Memory B cell (primary cell): ENCODE results near the gene PPP4R3B.
A peak's percentile ranks its signal among the peaks of the same experiment; 100 is the strongest.
"Not testable (repeated sequence)": the region's sequence is repeated elsewhere in the genome, so short reads cannot be mapped to it uniquely, and the experiment has no call there.

Experiments used
- ATAC-seq: fragments of 150-1000 bp; cut with Tn5 transposase; 2 replicates; pipeline ENCODE4 v1.10.0; 2021; ENCODE audit warnings: low read depth, mild to moderate bottlenecking, moderate library complexity
- DNase-seq, 2 donors: peaks; one replicate each; pipeline ENCODE4 v3.0.0; 2022; ENCODE audit warnings: low spot score in 2 of 2
- H3K27ac Mint-ChIP-seq: one replicate; pipeline ENCODE4 v1.8.0; 2022; ENCODE audit warnings: mild to moderate bottlenecking, moderate library complexity, mixed read lengths
- H3K27me3 Mint-ChIP-seq: one replicate; pipeline ENCODE4 v1.8.0; 2022; ENCODE audit warnings: mixed read lengths
- H3K36me3 Mint-ChIP-seq: one replicate; pipeline ENCODE4 v1.8.0; 2022; ENCODE audit warnings: mild to moderate bottlenecking, mixed read lengths
- H3K4me1 Mint-ChIP-seq: one replicate; pipeline ENCODE4 v1.8.0; 2022; ENCODE audit warnings: mixed read lengths
- H3K4me3 Mint-ChIP-seq: one replicate; pipeline ENCODE4 v1.8.0; 2022; ENCODE audit warnings: mild to moderate bottlenecking, moderate library complexity, mixed read lengths
- H3K9me3 Mint-ChIP-seq: one replicate; pipeline ENCODE4 v1.8.0; 2022; ENCODE audit warnings: mixed read lengths

PPP4R3B gene

DNA sequence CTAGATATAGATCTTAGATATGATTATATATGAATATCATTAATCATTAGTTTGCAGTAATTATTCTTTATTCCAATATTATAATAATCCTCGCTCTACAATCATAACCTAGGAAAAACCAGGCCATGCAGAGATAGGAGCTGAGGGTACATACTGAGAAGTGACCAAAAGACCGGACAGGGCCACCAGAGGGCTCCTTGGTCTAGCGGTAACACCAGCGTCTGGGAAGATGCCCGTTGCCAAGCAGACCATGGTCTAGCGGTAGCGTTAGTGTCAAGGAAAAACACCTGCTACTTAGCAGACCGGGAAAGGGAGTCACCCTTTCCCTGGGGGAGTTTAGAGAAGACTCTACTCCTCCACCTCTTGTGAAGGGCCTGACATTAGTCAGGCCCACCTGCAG, 48.4 kb downstream of the PPP4R3B start:
- H3K36me3 Mint-ChIP-seq: peaks cover 19% of the 10 kb centered on the region
- H3K9me3 Mint-ChIP-seq, ATAC-seq, H3K4me3 Mint-ChIP-seq, DNase-seq, H3K27ac Mint-ChIP-seq, H3K27me3 Mint-ChIP-seq, H3K4me1 Mint-ChIP-seq: not testable (repeated sequence)

DNA sequence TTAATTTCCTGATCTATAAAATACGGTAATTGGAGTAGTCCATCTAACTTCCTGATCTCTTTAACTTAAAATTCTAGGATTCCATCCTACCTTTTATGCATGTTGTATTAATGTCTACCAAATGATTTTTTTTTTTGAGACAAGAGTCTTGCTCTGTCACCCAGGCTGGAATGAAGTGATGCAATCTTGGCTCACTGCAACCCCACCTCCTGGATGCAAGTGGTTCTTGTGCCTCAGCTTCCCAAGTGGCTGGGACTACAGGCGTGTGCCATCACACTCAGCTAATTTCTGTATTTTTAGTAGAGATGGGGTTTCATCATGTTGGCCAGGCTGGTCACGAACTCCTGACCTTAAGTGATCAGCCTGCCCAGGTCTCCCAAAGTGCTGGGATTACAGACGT, 50.1 kb downstream of the PPP4R3B start:
- Mint-ChIP-seq H3K27me3 (no peaks in the 10 kb centered on the region), H3K36me3 (peaks cover 27% of the 10 kb centered on the region), H3K9me3 (peaks cover 3% of the 10 kb centered on the region), H3K27ac (no peak overlapping the region), H3K4me1 (no peaks in the 10 kb centered on the region), H3K4me3 (no peak overlapping the region)
- no peak for ATAC-seq
- no peak for DNase-seq

DNA sequence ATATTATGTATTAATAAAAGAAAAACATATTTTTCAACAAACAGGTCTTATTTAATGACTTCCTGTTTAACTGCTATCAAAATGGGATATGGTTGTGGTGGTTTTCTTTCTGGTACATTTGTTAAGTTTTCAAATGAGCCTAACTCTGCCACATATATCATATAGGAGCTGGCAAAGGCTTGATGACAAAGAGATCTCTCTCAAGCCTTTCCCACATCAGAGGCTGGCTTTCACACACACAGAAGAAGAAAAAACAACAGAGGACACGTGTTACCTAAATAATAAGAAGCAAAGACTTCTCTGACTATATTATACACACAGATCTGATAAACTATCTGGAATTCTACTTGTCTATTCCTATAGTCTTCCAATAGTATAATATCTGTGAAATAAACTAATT, 51.8 kb downstream of the PPP4R3B start:
- Mint-ChIP-seq H3K4me1 (no peaks in the 10 kb centered on the region), H3K27ac (no peak overlapping the region)
- no peak for ATAC-seq

DNA sequence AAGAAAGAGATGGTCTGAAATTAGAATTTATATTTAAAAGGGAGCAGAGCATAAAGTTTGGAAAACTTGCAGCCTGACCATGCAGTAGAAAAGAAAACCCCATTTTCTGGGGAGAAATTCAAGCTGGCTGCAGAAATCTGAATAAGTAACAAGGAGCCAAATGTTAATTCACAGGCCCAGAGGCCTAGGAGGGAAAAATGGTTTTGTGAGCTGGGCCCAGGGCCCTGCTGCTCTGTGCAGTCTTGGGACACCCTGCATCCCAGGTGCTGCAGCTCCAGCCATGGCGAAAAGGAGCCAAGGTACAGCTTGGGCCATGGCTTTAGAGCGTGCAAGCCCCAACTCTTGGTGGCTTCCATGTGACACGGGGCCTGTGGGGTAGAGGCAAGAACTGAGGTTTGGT, 56.6 kb downstream of the PPP4R3B start:
- Mint-ChIP-seq H3K27ac (no peak overlapping the region), H3K9me3 (peaks cover 4% of the 10 kb centered on the region), H3K36me3 (peaks cover 49% of the 10 kb centered on the region), H3K4me1 (no peaks in the 10 kb centered on the region), H3K27me3 (no peaks in the 10 kb centered on the region), H3K4me3 (no peak overlapping the region)
- ATAC-seq (no peak), DNase-seq (no peak)

More for the DNA sequence above, 51.8 kb downstream of the PPP4R3B start:
- peaks cover 40% of the 10 kb centered on the region for H3K36me3 Mint-ChIP-seq
- H3K27me3 Mint-ChIP-seq: no peaks in the 10 kb centered on the region
- DNase-seq: no peak
- no peak overlapping the region for H3K4me3 Mint-ChIP-seq
- H3K9me3 Mint-ChIP-seq: peaks cover 4% of the 10 kb centered on the region

DNA sequence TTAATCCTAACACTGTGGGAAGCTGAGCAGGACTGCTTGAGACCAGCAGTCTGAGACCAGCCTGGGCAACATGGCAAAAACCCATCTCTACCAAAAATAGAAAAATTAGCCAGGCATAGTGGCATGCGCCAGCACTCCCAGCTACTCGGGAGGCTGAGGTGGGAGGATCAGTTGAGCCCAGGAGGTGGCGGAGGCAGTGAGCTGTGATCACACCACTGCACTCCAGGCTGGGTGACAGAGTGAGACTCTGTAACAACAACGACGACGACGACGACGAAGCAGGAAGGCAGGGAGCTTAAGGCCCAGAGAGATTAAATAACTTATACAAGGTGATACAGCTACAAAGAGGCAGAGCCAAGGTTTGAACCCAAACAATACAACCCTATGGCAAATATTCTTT, 60.6 kb downstream of the PPP4R3B start:
- Mint-ChIP-seq H3K4me1 (no peaks in the 10 kb centered on the region), H3K27me3 (no peaks in the 10 kb centered on the region), H3K27ac (no peak overlapping the region), H3K9me3 (no peaks in the 10 kb centered on the region), H3K36me3 (peaks cover 36% of the 10 kb centered on the region), H3K4me3 (no peak overlapping the region)
- ATAC-seq (no peak), DNase-seq (no peak)

DNA sequence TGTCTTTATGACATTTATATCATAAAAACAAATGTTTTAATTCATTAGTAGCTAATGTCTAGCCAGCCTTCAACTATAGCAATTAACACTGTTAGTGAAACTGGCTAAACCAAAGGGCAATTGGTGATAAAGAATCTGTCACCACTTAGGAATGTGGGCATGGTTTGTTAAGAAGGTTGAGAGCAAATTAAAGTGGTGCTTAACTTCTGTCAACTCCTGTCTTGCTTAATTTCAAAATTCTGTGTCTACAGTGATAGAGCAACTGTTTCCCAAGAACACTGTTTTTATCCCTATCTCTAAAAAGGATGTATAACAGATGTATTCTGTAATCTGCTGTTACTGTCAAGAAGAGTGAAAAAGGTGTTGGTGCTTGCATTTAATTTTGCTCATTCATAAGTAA, 61.4 kb downstream of the PPP4R3B start:
- DNase-seq (no peak), ATAC-seq (no peak)
- H3K27me3 Mint-ChIP-seq: no peaks in the 10 kb centered on the region
- H3K36me3 Mint-ChIP-seq: peaks cover 27% of the 10 kb centered on the region
- no peaks in the 10 kb centered on the region for H3K4me1 Mint-ChIP-seq
- no peak overlapping the region for H3K4me3 Mint-ChIP-seq
- no peaks in the 10 kb centered on the region for H3K9me3 Mint-ChIP-seq
- H3K27ac Mint-ChIP-seq: no peak overlapping the region

DNA sequence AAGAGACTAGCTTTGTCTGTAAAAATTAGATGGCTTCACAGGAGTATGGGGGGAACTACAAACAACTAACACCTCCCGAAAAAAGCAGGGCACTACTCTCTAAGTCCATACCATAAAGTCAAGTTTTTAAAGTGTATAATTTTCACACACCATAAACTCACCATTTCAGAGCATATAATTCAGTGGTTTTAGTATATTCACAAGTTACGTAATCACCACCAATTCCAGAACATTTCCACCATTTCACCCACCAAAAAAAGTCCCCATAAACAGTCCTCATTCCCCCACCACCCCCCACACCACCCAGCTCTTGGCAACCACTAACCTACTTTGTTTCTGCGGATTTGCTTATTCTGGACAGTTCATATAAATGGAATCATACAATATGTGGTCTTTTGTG, 64.1 kb downstream of the PPP4R3B start:
- DNase-seq (no peak), ATAC-seq (no peak)
- peak overlapping the region; percentile 3 for H3K27ac Mint-ChIP-seq
- H3K4me3 Mint-ChIP-seq: no peak overlapping the region
- H3K9me3 Mint-ChIP-seq: no peaks in the 10 kb centered on the region
- peaks cover 16% of the 10 kb centered on the region for H3K36me3 Mint-ChIP-seq
- H3K4me1 Mint-ChIP-seq: no peaks in the 10 kb centered on the region
- no peaks in the 10 kb centered on the region for H3K27me3 Mint-ChIP-seq

DNA sequence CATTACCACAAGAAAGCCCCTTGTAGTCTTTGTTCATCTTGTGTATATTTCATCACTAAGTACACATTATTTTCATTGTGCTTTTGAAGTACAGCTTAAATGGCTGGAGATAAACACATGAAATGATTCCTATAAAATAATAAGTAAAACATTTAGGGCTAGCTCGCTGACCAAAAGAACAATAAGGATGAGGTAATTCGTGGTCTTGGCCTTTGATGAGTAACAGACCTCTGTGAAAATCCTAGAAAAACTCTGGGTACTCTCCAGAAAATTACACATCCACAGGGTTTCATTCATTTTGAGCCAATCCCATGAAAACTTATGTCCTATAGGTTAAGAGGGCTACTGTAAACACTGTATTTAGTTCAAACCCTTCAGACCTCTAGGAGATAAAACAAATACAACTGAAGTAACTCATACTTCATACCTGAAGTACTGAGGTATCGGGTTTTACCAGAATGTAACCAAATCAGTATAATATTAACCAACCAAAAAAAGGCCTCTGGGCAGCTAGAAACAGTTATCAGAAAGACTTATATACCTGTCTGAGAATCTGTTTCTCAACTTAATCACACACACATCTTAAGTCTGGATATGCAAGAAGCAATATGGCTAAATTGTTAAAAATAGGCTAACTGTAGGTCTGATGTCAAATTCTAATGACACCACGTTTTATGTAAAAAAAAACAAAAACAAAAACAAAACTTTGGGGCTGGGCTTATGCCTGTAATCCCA, 66.9 kb downstream of the PPP4R3B start:
- DNase-seq (no peak), ATAC-seq (no peak)
- Mint-ChIP-seq H3K4me1 (no peaks in the 10 kb centered on the region), H3K4me3 (no peak overlapping the region), H3K9me3 (no peaks in the 10 kb centered on the region), H3K27me3 (no peaks in the 10 kb centered on the region), H3K36me3 (peaks cover 12% of the 10 kb centered on the region), H3K27ac (no peak overlapping the region)

DNA sequence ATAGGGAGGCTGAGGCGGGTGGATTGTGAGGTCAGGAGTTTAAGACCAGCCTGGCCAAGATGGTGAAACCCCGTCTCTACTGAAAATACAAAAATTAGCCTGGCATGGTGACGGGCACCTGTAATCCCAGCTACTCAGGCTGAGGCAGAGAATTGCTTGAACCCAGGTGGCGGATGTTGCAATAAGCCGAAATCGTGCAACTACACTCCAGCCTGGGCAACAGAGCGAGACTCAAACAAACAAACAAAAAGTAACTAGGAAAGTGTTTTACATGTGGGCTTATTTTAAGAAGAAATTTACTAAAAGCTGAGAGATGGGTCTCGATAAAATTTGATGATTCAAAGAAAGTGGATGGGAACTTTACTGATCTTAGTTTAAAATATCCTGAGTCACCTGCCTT, 69.7 kb downstream of the PPP4R3B start:
- not testable (repeated sequence) for H3K27ac Mint-ChIP-seq, DNase-seq, H3K4me1 Mint-ChIP-seq, H3K9me3 Mint-ChIP-seq, ATAC-seq, H3K27me3 Mint-ChIP-seq, H3K4me3 Mint-ChIP-seq
- H3K36me3 Mint-ChIP-seq: peaks cover 22% of the 10 kb centered on the region

DNA sequence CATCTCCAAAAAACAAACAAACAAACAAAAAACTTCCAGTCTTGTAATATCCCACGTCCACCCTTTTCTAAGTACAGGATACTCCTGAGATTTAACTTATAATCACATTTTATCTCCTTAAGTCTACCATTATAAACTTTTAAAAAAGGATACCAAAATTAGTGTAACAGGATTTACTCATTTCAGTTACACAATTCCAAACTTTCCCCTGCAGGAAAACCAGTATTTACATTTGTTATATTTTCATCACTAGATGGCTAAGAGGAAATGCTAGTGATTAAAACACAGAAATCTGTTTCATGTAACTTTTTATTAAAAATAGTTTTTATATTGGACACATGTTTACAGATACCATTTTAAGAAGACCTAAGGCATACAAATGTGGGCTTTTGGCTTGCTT, 70.4 kb downstream of the PPP4R3B start:
- DNase-seq (no peak), ATAC-seq (no peak)
- no peaks in the 10 kb centered on the region for H3K27me3 Mint-ChIP-seq
- H3K27ac Mint-ChIP-seq: no peak overlapping the region
- H3K36me3 Mint-ChIP-seq: peaks cover 20% of the 10 kb centered on the region
- H3K4me1 Mint-ChIP-seq: no peaks in the 10 kb centered on the region
- H3K4me3 Mint-ChIP-seq: no peak overlapping the region
- no peaks in the 10 kb centered on the region for H3K9me3 Mint-ChIP-seq

DNA sequence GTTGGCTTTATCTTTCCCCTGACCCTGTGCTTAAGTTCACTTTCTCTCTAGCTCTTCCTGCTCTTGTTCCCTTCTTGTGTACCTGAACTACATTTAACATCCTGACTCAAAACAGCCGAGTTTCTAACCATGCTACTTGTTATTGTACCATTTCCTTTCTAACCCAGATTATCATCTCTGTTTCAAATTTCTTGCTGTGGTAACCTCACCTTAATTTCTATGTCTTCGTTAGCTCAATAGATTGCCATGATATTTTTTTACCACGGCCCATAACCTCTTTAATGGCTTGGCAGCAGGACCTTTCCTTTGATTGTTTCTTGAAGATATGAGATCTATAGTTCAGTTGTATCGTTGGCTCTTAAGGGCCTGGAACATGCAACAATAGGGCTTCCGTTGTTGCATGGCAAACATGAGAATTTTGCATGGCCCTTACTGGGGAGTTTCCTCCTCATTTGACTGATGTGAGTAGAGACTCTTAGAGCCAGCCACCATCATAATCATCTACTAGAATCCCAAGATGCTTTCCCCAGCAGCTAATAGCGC, 86.8 kb downstream of the PPP4R3B start:
- Mint-ChIP-seq H3K4me1 (no peaks in the 10 kb centered on the region), H3K36me3 (peaks cover 40% of the 10 kb centered on the region), H3K4me3 (no peak overlapping the region), H3K27ac (no peak overlapping the region), H3K9me3 (peaks cover 1% of the 10 kb centered on the region), H3K27me3 (no peaks in the 10 kb centered on the region)
- no peak for DNase-seq
- ATAC-seq: no peak

DNA sequence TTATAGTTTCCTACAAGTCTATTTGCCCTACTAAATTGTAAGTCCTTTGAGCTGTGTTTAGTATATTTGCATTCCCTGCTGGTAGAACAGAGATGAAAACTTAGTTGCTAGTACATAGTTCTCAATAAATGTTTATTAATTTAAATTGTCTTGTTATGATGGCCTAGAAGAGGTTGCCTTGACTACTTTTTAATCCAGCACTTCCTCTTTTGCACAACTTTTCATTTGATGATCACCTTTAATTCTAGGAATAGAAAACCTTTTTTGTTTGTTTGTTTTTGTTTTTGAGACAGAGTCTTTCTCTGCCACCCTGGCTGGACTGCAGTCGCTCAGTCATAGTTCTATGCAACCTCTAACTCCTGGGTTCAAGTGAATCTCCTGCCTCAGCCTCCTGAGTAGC, 91.2 kb downstream of the PPP4R3B start:
- H3K4me3 Mint-ChIP-seq: no peak overlapping the region
- H3K27me3 Mint-ChIP-seq: no peaks in the 10 kb centered on the region
- no peaks in the 10 kb centered on the region for H3K4me1 Mint-ChIP-seq
- no peak overlapping the region for H3K27ac Mint-ChIP-seq
- no peak for ATAC-seq
- H3K9me3 Mint-ChIP-seq: peaks cover 1% of the 10 kb centered on the region
- no peak for DNase-seq
- peaks cover 24% of the 10 kb centered on the region for H3K36me3 Mint-ChIP-seq

DNA sequence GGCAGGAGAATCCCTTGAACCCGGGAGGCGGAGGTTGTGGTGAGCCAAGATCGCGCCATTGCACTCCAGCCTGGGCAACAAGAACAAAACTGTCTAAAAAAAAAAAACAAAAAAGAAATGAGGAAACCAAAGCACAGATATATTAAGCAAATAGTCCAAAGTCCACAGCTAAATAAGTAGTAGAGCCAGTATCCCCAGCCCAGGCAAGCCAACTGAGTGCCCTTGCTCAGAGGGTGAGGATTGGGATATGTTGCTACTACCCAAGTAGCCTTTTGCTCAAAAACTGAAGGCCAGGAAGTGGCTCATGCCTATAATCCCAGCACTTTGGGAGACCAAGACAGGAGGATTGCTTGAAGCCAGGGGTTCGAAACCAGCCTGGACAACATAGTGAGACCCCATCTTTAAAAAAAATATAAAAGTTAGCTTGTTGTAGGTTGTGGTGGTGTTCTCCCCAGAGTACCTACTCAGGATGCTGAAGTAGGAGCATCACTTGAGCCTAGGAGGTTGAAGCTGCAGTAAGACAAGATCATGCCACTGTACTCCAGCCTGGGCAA, 92.5 kb downstream of the PPP4R3B start:
- Mint-ChIP-seq H3K4me3 (no peak overlapping the region), H3K4me1 (peaks cover 6% of the 10 kb centered on the region), H3K36me3 (peaks cover 13% of the 10 kb centered on the region), H3K27me3 (no peaks in the 10 kb centered on the region), H3K9me3 (no peaks in the 10 kb centered on the region), H3K27ac (no peak overlapping the region)
- DNase-seq (no peak), ATAC-seq (no peak)

DNA sequence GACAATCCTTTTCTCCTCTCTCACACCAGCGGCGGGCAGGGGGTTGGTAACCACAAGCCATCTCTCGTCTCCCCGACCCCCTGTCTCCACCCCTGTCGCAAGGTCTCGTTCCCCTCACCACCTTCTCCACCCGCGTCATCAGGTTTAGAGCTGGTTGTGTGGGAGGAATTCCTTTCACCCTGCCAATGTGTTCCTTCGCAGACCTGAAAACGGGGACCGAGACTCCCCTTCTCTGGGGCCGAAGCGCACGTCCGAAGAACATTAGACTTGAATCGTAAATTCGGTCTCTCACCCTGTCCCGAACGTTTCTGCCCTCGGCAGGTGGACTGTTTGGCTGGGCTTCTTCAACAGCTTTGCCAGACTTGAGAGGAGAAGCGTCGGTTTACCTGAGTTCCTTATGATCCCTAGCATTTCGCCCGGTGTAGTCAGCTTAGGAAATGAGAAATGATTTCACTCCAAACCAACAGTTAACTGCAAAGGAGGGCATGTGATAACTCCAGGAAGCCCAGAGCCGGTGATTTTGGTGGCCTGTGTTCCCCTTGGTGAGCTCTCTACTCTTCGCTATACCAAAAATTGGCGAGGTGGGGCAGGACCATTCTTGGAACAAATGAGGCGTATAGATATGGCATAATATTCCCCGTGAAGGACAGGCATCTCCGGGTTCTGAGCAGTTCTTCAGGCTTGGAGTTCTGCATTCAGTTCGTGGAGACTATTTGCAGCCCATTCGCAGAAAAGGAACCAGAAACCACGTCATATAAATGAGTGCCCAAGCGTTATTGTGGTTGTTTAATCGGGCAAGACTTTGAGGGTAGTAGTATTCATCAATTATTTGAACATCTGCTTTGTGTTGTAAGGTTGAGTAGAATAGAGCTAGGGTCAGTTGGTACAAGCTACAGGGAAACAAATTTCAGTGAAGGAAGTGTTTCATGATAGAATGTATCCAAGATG, 97.2 kb downstream of the PPP4R3B start:
- peak; percentile 9 for ATAC-seq
- H3K27ac Mint-ChIP-seq: peak overlapping the region; percentile 98
- peaks cover 6% of the 10 kb centered on the region for H3K4me1 Mint-ChIP-seq
- no peaks in the 10 kb centered on the region for H3K36me3 Mint-ChIP-seq
- no peaks in the 10 kb centered on the region for H3K27me3 Mint-ChIP-seq
- DNase-seq: peak; percentile 20 to 41
- H3K4me3 Mint-ChIP-seq: peak overlapping the region; percentile 97
- H3K9me3 Mint-ChIP-seq: no peaks in the 10 kb centered on the region
